ENCODE measurements around the gene CFC1B.
"Not testable (repeated sequence)": the region's sequence is repeated elsewhere in the genome, so short reads cannot be mapped to it uniquely, and the experiment has no call there.

GRCh38 chr2:130538271-130538670, 17.2 kb downstream of the CFC1B start:
- TF ChIP-seq, protein P1, sequence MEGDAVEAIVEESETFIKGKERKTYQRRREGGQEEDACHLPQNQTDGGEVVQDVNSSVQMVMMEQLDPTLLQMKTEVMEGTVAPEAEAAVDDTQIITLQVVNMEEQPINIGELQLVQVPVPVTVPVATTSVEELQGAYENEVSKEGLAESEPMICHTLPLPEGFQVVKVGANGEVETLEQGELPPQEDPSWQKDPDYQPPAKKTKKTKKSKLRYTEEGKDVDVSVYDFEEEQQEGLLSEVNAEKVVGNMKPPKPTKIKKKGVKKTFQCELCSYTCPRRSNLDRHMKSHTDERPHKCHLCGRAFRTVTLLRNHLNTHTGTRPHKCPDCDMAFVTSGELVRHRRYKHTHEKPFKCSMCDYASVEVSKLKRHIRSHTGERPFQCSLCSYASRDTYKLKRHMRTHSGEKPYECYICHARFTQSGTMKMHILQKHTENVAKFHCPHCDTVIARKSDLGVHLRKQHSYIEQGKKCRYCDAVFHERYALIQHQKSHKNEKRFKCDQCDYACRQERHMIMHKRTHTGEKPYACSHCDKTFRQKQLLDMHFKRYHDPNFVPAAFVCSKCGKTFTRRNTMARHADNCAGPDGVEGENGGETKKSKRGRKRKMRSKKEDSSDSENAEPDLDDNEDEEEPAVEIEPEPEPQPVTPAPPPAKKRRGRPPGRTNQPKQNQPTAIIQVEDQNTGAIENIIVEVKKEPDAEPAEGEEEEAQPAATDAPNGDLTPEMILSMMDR (IDR thresholded peaks at IDR 0.05): not testable (repeated sequence)
- not testable (repeated sequence) for TF ChIP-seq POLR2AphosphoS5, POLR2A (IDR thresholded peaks at IDR 0.05)
